K562 (cell line): ENCODE measurements around the gene LRRC49. TPM values are rescaled to one million over a fixed set of nuclear protein-coding genes. Genes with fewer than 3 reads are reported as not detected.

Source experiments
- ATAC-seq: fragments of 200-7000 bp; cut with Tn5 transposase; 3 replicates; pipeline ENCODE4 v1.9.1; 2020; ENCODE audit warnings: moderate library complexity
- BruUV-seq: library from RNA; stranded (reverse); fragments of 400-500 nt; replicated peaks from 2 replicates; lab custom pipeline; 2021; lab: Mats Ljungman, UMichigan
- CTCF ChIA-PET: fragments of 300-600 bp; formaldehyde crosslinking; extraction: SDS; loops from one replicate; lab custom pipeline; 2021; ENCODE audit warnings: low intra/inter-chr PET ratio; lab: Yijun Ruan, JAX
- POLR2A ChIA-PET: fragments of 300-600, 350-650 bp; sonication (Branson Sonifier 250); formaldehyde crosslinking; extraction: SDS; loops from one replicate; lab custom pipeline; 2021; ENCODE audit warnings: antibody characterized with exemption, inconsistent platforms; lab: Yijun Ruan, JAX
- DNase-seq, 4 experiments: peaks; one replicate each; pipeline versions ENCODE4 v3.0.0 to v3.0.0-alpha.2; 2011 to 2018; ENCODE audit warnings: low spot score in 3 of 4, mixed read lengths in 3 of 4; ENCODE audit errors: extremely low read depth in 1 of 4
- FAIRE-seq: peaks from 2 replicates; lab custom pipeline; 2011; peaks lifted over from hg19 to GRCh38; lab: Jason Lieb, UNC
- H2AFZ ChIP-seq: 2 replicates; pipeline ENCODE4 v1.6.0; 2011; ENCODE audit warnings: low read depth, low read length, control low read depth, inconsistent platforms
- H3K27ac ChIP-seq: fragments of 200-600 bp; 3 replicates; pipeline ENCODE4 v1.8.0; 2011; ENCODE audit warnings: low read depth, mild to moderate bottlenecking, control low read depth, inconsistent platforms, low read length, moderate library complexity, mixed read lengths; ENCODE audit errors: extremely low read depth
- H3K27me3 ChIP-seq, 2 experiments: fragments of 300-600 bp in 1 of 2; 2 replicates in 1 of 2; 3 replicates in 1 of 2; pipeline versions ENCODE4 v1.6.0 to v1.8.0; 2011; ENCODE audit warnings: inconsistent platforms in 2 of 2, low read length in 2 of 2, mild to moderate bottlenecking in 1 of 2, mixed read lengths in 1 of 2, moderate library complexity in 1 of 2; ENCODE audit not compliant: control insufficient read depth in 2 of 2, insufficient read depth in 2 of 2
- H3K36me3 ChIP-seq: fragments of 300-600 bp; 3 replicates; pipeline ENCODE4 v1.8.0; 2011; ENCODE audit warnings: mild to moderate bottlenecking, low read length, inconsistent platforms; ENCODE audit not compliant: control insufficient read depth, insufficient read depth
- H3K4me1 ChIP-seq, 2 experiments: fragments of 200-600 bp in 1 of 2; replicated peaks in 1 of 2; 2 replicates in 1 of 2; 3 replicates in 1 of 2; pipeline versions ENCODE4 v1.5.1 to v1.8.0; 2011; ENCODE audit warnings: inconsistent platforms in 2 of 2, low read length in 2 of 2, mild to moderate bottlenecking in 1 of 2, mixed read lengths in 1 of 2, moderate library complexity in 1 of 2; ENCODE audit not compliant: control insufficient read depth in 2 of 2, insufficient read depth in 2 of 2
- H3K4me2 ChIP-seq: 2 replicates; pipeline ENCODE4 v1.6.1; 2011; ENCODE audit warnings: low read length, control low read depth, inconsistent platforms, mixed read lengths; ENCODE audit not compliant: insufficient read depth
- H3K4me3 ChIP-seq: fragments of 200-600 bp; sonication (generic), shearing (Covaris generic); 2 replicates; pipeline ENCODE4 v1.5.1; 2016; ENCODE audit warnings: control low read depth, inconsistent platforms
- H3K79me2 ChIP-seq: fragments of 200-600 bp; 3 replicates; pipeline ENCODE4 v1.8.0; 2011; ENCODE audit warnings: low read length, inconsistent platforms; ENCODE audit not compliant: control insufficient read depth, insufficient read depth
- H3K9ac ChIP-seq, 2 experiments: 2 replicates each; pipeline versions ENCODE4 v1.6.0 to v1.6.1; 2011; ENCODE audit warnings: low read depth in 2 of 2, low read length in 2 of 2, control low read depth in 1 of 2, inconsistent platforms in 1 of 2, mild to moderate bottlenecking in 1 of 2, mixed read lengths in 1 of 2; ENCODE audit not compliant: insufficient read depth in 1 of 2
- H3K9me1 ChIP-seq: one replicate; pipeline ENCODE4 v1.6.0; 2011; ENCODE audit warnings: inconsistent platforms, mild to moderate bottlenecking, low read length, moderate library complexity; ENCODE audit not compliant: control insufficient read depth, insufficient read depth
- H3K9me3 ChIP-seq: replicated peaks from 2 replicates; pipeline ENCODE4 v1.5.1; 2011; ENCODE audit warnings: low read depth, low read length, inconsistent platforms; ENCODE audit not compliant: control insufficient read depth, insufficient read depth
- H4K20me1 ChIP-seq: replicated peaks from 2 replicates; pipeline ENCODE4 v1.6.1; 2011; ENCODE audit warnings: low read length, inconsistent platforms, mixed read lengths; ENCODE audit not compliant: control insufficient read depth, insufficient read depth
- ARHGAP35 ChIP-seq: fragments of 450-650 bp; IDR thresholded peaks from 2 replicates; pipeline ENCODE4 v1.6.1; 2018; ENCODE audit not compliant: partially characterized antibody
- ETV1 ChIP-seq: fragments of 450-650 bp; conservative IDR thresholded peaks from 2 replicates; pipeline ENCODE4 v1.6.1; 2016; ENCODE audit warnings: missing genetic modification characterization, control low read depth, low read depth, missing compliant biosample characterization
- GTF2A2 ChIP-seq: IDR thresholded peaks from 2 replicates; pipeline ENCODE4 v1.6.1; 2016; ENCODE audit warnings: mild to moderate bottlenecking, missing genetic modification characterization, missing compliant biosample characterization
- HDAC2 ChIP-seq: fragments of 450-650 bp; IDR thresholded peaks from 2 replicates; pipeline ENCODE4 v1.6.1; 2016; ENCODE audit warnings: mild to moderate bottlenecking
- MEIS2 ChIP-seq: fragments of 450-650 bp; IDR thresholded peaks from 2 replicates; pipeline ENCODE4 v1.6.1; 2014; ENCODE audit warnings: mild to moderate bottlenecking; ENCODE audit not compliant: partially characterized antibody
- PHF20 ChIP-seq: fragments of 450-650 bp; IDR thresholded peaks from 2 replicates; pipeline ENCODE4 v1.6.1; 2018; ENCODE audit not compliant: partially characterized antibody
- PML ChIP-seq: IDR thresholded peaks from 2 replicates; pipeline ENCODE4 v1.6.1; 2012; ENCODE audit warnings: low read length, inconsistent platforms
- RBM39 ChIP-seq: fragments of 200-400 bp; formaldehyde crosslinking; optimal IDR thresholded peaks from 2 replicates; pipeline ENCODE3; 2018; ENCODE audit warnings: low read depth, low read length
- STAG1 ChIP-seq: sonication (generic); formaldehyde crosslinking; IDR thresholded peaks from 2 replicates; pipeline ENCODE4 v1.5.0; 2020; ENCODE audit warnings: missing genetic modification reagents, borderline replicate concordance
- ZFX ChIP-seq: sonication (generic); formaldehyde crosslinking; IDR thresholded peaks from 2 replicates; pipeline ENCODE4 v1.8.0; 2022; ENCODE audit warnings: mild to moderate bottlenecking, missing genetic modification reagents, moderate library complexity
- ZNF134 ChIP-seq: fragments of 250-450 bp; sonication (Bioruptor Pico); conservative IDR thresholded peaks from 2 replicates; pipeline ENCODE4 v1.4.0; 2020
- ZNF766 ChIP-seq: fragments of 200-800 bp; sonication (Bioruptor generic); conservative IDR thresholded peaks from 2 replicates; pipeline ENCODE4 v1.6.1; 2016; ENCODE audit warnings: missing genetic modification characterization, missing compliant biosample characterization
- WGBS: fragments of 100-300 bp; shearing (Covaris generic); methylation state at CpG from one replicate; pipeline ENCODE4 v1.1.6; 2016; ENCODE audit warnings: low coverage, mixed read lengths; ENCODE audit not compliant: insufficient coverage; ENCODE audit errors: missing lambda C conversion rate; 5-methylcytosine and 5-hydroxymethylcytosine counted together
- in situ Hi-C: fragments of 300-500 bp; cut with MboI; formaldehyde crosslinking; loops from 4 replicates; pipeline ENCODE4 v1.15.0; 2018; ENCODE audit warnings: inconsistent platforms, mixed read lengths
- intact Hi-C: fragments of 100-400 bp; cut with micrococcal nuclease; formaldehyde crosslinking; loops from 2 replicates; pipeline ENCODE4 v1.14.2; 2022
- polyA plus RNA-seq, 8 experiments: library from polyadenylated mRNA; depleted of rRNA in 4 of 8; stranded (reverse) in 5 of 8; unstranded in 3 of 8; fragments of >200 nt; fragmentation: Nextera tagmentation in 2 of 8; fragmentation: Illumina TruSeq in 1 of 8; extraction: Ambion mirVana in 2 of 8; extraction: Trizol in 1 of 8; gene quantifications; 2 replicates each; pipeline versions ENCODE4 v1.2.1 to v1.2.3, GENCODE V29; 2011 to 2014; ENCODE audit warnings: inconsistent platforms in 1 of 8, missing spikeins in 1 of 8
- total RNA-seq, 7 experiments: library from RNA; depleted of rRNA in 6 of 7; stranded (reverse); fragments of >200 nt in 6 of 7; fragmentation: Illumina TruSeq in 2 of 7; extraction: Trizol in 2 of 7; gene quantifications; 2 replicates each; pipeline versions ENCODE4 v1.2.1 to v1.2.3, GENCODE V29; 2011 to 2021; ENCODE audit warnings: low replicate concordance in 1 of 7
- TF ChIP-seq, protein P1 (sequence below): fragments of 450-650 bp; formaldehyde crosslinking; IDR thresholded peaks from 2 replicates; pipeline ENCODE4 v1.4.0; 2020; ENCODE audit warnings: mild to moderate bottlenecking, moderate library complexity
- TF ChIP-seq, protein P2 (sequence below): IDR thresholded peaks from 2 replicates; pipeline ENCODE4 v1.6.1; 2016; ENCODE audit warnings: missing genetic modification characterization, missing compliant biosample characterization
- TF ChIP-seq, protein P3 (sequence below): sonication (generic); formaldehyde crosslinking; IDR thresholded peaks from 2 replicates; pipeline ENCODE4 v1.8.0; 2023; ENCODE audit warnings: mild to moderate bottlenecking, missing genetic modification reagents

LRRC49 gene
- total and polyA plus RNA-seq, 9 of the 15 experiments (the other 6 are each of a cell fraction or from before 2014, with no cell fraction given): 0.32 TPM; not detected in 8

DNA sequence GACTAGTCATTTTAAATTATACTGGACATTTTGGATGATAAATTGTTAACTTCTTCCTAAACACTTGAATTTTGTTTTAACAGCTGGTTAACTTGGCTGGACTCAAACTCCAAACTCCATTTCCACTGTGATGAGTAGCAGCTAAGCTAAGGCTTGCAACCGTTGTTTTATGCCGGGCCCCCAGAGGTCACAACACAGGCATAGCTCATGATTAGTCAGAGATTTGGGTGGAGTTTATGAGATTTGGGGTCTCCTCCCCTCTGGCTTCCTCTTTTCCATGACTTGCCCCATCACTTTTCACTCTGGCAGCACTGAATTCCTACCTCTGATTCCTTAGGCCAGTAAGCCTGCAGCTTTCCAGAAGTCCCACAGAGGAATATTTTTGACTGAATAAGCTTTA, 13.2 kb upstream of the LRRC49 start (continued):
- TF ChIP-seq ZNF766: no peak

DNA sequence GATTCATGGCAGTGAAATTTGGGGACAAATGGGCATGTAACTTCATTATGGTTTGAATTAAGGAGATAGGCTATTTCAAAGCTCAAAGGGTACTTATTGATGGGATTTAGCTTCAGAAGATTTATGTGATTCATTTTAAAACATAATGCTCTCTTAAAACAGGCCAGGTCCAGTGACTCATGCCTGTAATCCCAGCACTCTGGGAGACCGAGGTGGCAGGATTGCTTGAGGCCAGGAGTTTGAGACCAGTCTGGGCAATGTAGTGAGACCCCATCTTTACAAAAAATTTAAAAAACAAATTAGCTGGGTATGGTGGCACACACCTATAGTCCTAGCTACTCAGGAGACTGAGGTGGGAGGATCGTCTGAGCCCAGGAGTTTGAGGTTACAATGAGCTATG, 11.8 kb upstream of the LRRC49 start:
- intact Hi-C loops (no loop called here), in situ Hi-C loops (no loop called here)
- CTCF ChIA-PET: no interaction called here
- no peak overlapping the region for H3K4me3 ChIP-seq
- H3K9me1 ChIP-seq: no peaks in the 10 kb centered on the region
- no peaks in the 10 kb centered on the region for H3K27me3 ChIP-seq
- no peak overlapping the region for H3K27ac ChIP-seq
- FAIRE-seq: no peak
- no peaks in the 10 kb centered on the region for H3K4me1 ChIP-seq
- 0% methylated on average over 2 of the region's 2 CpGs for WGBS
- H4K20me1 ChIP-seq: no peaks in the 10 kb centered on the region
- TF ChIP-seq PHF20 (no peak), MEIS2 (no peak), HDAC2 (no peak), STAG1 (no peak), GTF2A2 (tag) (no peak), ARHGAP35 (no peak), ZFX (CRISPR knock-in tag) (no peak), PML (no peak), ETV1 (tag) (no peak), RBM39 (no peak), ZNF134 (CRISPR knock-in tag) (no peak)
- TF ChIP-seq, protein P1, sequence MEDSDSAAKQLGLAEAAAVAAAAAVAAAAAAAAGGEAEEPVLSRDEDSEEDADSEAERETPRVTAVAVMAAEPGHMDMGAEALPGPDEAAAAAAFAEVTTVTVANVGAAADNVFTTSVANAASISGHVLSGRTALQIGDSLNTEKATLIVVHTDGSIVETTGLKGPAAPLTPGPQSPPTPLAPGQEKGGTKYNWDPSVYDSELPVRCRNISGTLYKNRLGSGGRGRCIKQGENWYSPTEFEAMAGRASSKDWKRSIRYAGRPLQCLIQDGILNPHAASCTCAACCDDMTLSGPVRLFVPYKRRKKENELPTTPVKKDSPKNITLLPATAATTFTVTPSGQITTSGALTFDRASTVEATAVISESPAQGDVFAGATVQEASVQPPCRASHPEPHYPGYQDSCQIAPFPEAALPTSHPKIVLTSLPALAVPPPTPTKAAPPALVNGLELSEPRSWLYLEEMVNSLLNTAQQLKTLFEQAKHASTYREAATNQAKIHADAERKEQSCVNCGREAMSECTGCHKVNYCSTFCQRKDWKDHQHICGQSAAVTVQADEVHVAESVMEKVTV (CRISPR knock-in tag): no peak
- TF ChIP-seq, protein P2, sequence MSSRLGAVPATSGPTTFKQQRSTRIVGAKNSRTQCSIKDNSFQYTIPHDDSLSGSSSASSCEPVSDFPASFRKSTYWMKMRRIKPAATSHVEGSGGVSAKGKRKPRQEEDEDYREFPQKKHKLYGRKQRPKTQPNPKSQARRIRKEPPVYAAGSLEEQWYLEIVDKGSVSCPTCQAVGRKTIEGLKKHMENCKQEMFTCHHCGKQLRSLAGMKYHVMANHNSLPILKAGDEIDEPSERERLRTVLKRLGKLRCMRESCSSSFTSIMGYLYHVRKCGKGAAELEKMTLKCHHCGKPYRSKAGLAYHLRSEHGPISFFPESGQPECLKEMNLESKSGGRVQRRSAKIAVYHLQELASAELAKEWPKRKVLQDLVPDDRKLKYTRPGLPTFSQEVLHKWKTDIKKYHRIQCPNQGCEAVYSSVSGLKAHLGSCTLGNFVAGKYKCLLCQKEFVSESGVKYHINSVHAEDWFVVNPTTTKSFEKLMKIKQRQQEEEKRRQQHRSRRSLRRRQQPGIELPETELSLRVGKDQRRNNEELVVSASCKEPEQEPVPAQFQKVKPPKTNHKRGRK (tag): no peak
- TF ChIP-seq, protein P3, sequence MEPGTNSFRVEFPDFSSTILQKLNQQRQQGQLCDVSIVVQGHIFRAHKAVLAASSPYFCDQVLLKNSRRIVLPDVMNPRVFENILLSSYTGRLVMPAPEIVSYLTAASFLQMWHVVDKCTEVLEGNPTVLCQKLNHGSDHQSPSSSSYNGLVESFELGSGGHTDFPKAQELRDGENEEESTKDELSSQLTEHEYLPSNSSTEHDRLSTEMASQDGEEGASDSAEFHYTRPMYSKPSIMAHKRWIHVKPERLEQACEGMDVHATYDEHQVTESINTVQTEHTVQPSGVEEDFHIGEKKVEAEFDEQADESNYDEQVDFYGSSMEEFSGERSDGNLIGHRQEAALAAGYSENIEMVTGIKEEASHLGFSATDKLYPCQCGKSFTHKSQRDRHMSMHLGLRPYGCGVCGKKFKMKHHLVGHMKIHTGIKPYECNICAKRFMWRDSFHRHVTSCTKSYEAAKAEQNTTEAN: no peak
- TF ChIP-seq, all 486 proteins: peak for 0
- no peak overlapping the region for H3K4me2 ChIP-seq
- no peak overlapping the region for H3K9ac ChIP-seq
- no peaks in the 10 kb centered on the region for H3K36me3 ChIP-seq
- BruUV-seq: no TSS peak
- no peaks in the 10 kb centered on the region for H3K79me2 ChIP-seq
- no peaks in the 10 kb centered on the region for H3K9me3 ChIP-seq
- POLR2A ChIA-PET: no interaction called here
- ATAC-seq (no peak), DNase-seq (no peak)
- no peak overlapping the region for H2AFZ ChIP-seq
